Caco-2 (cell line): ENCODE measurements around the gene SOX6. TPM values are rescaled to one million over a fixed set of nuclear protein-coding genes. Genes with fewer than 3 reads are reported as not detected.

Source experiments
- BruUV-seq: library from RNA; stranded (reverse); fragments of 400-500 nt; replicated peaks from 2 replicates; lab custom pipeline; 2021; lab: Mats Ljungman, UMichigan
- CTCF ChIA-PET: fragments of 300-600 bp; sonication (Branson Sonifier 250); formaldehyde crosslinking; loops from one replicate; lab custom pipeline; 2022; ENCODE audit warnings: antibody characterized with exemption; lab: Charles Lee
- POLR2A ChIA-PET: fragments of 300-600 bp; sonication (Branson Sonifier 250); formaldehyde crosslinking; loops from one replicate; lab custom pipeline; 2022; ENCODE audit warnings: antibody characterized with exemption; lab: Charles Lee
- DNase-seq, 2 experiments: peaks; one replicate each; pipeline versions ENCODE4 v3.0.0 to v3.0.0-alpha.2; 2020 to 2022
- H3K27me3 ChIP-seq: replicated peaks from 2 replicates; pipeline ENCODE4 v1.6.0; 2011; ENCODE audit warnings: low read length; ENCODE audit not compliant: control insufficient read depth, insufficient read depth
- H3K36me3 ChIP-seq: 2 replicates; pipeline ENCODE4 v1.5.1; 2011; ENCODE audit warnings: low read length; ENCODE audit not compliant: control insufficient read depth, insufficient read depth
- H3K4me1 ChIP-seq: fragments of 250-450 bp; sonication (Bioruptor Pico); 2 replicates; pipeline ENCODE4 v1.5.1; 2020; ENCODE audit warnings: mild to moderate bottlenecking
- H3K4me3 ChIP-seq: 2 replicates; pipeline ENCODE4 v1.5.1; 2011; ENCODE audit warnings: low read depth, mild to moderate bottlenecking, control low read depth, low read length
- H3K9me3 ChIP-seq: fragments of 250-450 bp; sonication (Bioruptor Pico); 2 replicates; pipeline ENCODE4 v1.5.1; 2020; ENCODE audit warnings: mild to moderate bottlenecking, moderate library complexity
- H3K27ac Mint-ChIP-seq: one replicate; pipeline ENCODE4 v1.8.0; 2022; ENCODE audit warnings: mixed read lengths; ENCODE audit not compliant: unreplicated experiment
- H3K27me3 Mint-ChIP-seq: one replicate; pipeline ENCODE4 v1.8.0; 2022; ENCODE audit warnings: mixed read lengths; ENCODE audit not compliant: insufficient read depth, unreplicated experiment
- H3K36me3 Mint-ChIP-seq: one replicate; pipeline ENCODE4 v1.8.0; 2022; ENCODE audit warnings: mild to moderate bottlenecking, mixed read lengths; ENCODE audit not compliant: insufficient read depth, unreplicated experiment
- H3K4me1 Mint-ChIP-seq: one replicate; pipeline ENCODE4 v1.8.0; 2022; ENCODE audit warnings: low read depth, mixed read lengths; ENCODE audit not compliant: unreplicated experiment
- H3K4me3 Mint-ChIP-seq: one replicate; pipeline ENCODE4 v1.8.0; 2022; ENCODE audit warnings: mild to moderate bottlenecking, moderate library complexity, mixed read lengths; ENCODE audit not compliant: unreplicated experiment
- H3K9me3 Mint-ChIP-seq: one replicate; pipeline ENCODE4 v1.8.0; 2022; ENCODE audit warnings: mixed read lengths; ENCODE audit not compliant: unreplicated experiment
- intact Hi-C: fragments of 100-400 bp; cut with micrococcal nuclease; formaldehyde crosslinking; loops from one replicate; pipeline ENCODE4 v1.10.0; 2022; ENCODE audit not compliant: unreplicated experiment
- total RNA-seq: library from RNA; stranded (reverse); gene quantifications from 2 replicates; pipeline ENCODE4 v1.2.3, GENCODE V29; 2022
- TF ChIP-seq, protein P1 (sequence below), 2 experiments: fragments of 200-600 bp in 1 of 2; IDR thresholded peaks; 1 replicate in 1 of 2; 2 replicates in 1 of 2; pipeline versions ENCODE4 v1.5.1 to v1.8.0; 2011 to 2022; ENCODE audit warnings: antibody characterized with exemption in 1 of 2, control low read depth in 1 of 2, inconsistent platforms in 1 of 2, low read depth in 1 of 2, low read length in 1 of 2, mild to moderate bottlenecking in 1 of 2, moderate library complexity in 1 of 2; ENCODE audit not compliant: insufficient read depth in 1 of 2, severe bottlenecking in 1 of 2, unreplicated experiment in 1 of 2

Gene SOX6
- total RNA-seq, 1 experiment from 2014 or later = 10.8 TPM

DNA sequence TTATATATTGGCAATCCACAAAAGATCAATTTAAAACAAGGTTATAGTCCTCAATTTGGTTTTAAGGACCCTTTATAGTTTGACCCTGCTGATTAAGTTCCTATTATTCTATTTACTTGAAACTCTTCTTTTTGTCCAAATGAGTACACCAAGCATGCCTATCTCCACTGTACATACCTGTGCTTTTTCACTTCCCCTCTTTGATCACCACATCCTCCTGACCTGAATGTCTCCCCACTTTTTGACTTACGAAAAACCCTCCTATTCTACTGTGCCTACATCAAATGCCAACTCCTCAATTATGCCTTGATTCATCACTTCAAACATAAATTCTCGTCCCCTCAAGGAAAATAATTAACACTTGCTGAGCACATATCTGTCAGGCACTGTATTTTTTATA is 113.5 kb downstream of the SOX6 start:
- H3K27me3 ChIP-seq = no peaks in the 10 kb centered on the region
- Mint-ChIP-seq H3K27ac (no peak overlapping the region), H3K4me1 (peaks cover 12% of the 10 kb centered on the region), H3K4me3 (no peak overlapping the region), H3K36me3 (peaks cover 6% of the 10 kb centered on the region), H3K9me3 (peaks cover 14% of the 10 kb centered on the region), H3K27me3 (no peaks in the 10 kb centered on the region)
- no peaks in the 10 kb centered on the region for H3K36me3 ChIP-seq
- POLR2A ChIA-PET = no interaction called here
- TF ChIP-seq, protein P1, sequence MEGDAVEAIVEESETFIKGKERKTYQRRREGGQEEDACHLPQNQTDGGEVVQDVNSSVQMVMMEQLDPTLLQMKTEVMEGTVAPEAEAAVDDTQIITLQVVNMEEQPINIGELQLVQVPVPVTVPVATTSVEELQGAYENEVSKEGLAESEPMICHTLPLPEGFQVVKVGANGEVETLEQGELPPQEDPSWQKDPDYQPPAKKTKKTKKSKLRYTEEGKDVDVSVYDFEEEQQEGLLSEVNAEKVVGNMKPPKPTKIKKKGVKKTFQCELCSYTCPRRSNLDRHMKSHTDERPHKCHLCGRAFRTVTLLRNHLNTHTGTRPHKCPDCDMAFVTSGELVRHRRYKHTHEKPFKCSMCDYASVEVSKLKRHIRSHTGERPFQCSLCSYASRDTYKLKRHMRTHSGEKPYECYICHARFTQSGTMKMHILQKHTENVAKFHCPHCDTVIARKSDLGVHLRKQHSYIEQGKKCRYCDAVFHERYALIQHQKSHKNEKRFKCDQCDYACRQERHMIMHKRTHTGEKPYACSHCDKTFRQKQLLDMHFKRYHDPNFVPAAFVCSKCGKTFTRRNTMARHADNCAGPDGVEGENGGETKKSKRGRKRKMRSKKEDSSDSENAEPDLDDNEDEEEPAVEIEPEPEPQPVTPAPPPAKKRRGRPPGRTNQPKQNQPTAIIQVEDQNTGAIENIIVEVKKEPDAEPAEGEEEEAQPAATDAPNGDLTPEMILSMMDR (IDR thresholded peaks at IDR 0.05; ENCODE audit: insufficient read depth in 1 of 2, low read depth in 1 of 2, low read length in 1 of 2, severe bottlenecking in 1 of 2, unreplicated experiment in 1 of 2) = no peak
- peaks cover 8% of the 10 kb centered on the region; the same call in 1 of the 2 replicates for H3K9me3 ChIP-seq
- no TSS peak for BruUV-seq
- CTCF ChIA-PET = no interaction called here
- no peak overlapping the region for H3K4me3 ChIP-seq
- H3K4me1 ChIP-seq = no peaks in the 10 kb centered on the region
- intact Hi-C loops = no loop called here
- no peak for DNase-seq

DNA sequence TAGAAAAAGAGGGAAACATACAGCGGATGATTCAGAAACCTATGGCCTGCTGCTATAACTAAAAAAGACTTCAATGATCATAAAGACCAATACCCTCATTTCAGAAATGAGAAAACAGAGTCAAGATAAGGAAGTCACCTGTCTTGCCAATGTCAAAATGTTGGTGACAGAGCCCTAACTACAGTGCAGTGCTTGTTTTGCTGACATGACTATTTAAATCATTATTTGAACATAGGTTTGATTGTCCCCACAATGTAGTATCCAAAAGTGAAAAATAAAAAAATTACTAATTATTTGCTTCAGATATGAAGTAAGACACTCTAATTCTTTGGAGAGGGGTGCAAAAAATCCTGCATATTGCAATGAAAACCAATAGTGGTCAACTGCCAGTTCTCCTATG is 115.7 kb downstream of the SOX6 start:
- Mint-ChIP-seq H3K4me1 (peaks cover 12% of the 10 kb centered on the region), H3K9me3 (no peaks in the 10 kb centered on the region), H3K27ac (no peak overlapping the region), H3K27me3 (no peaks in the 10 kb centered on the region), H3K4me3 (no peak overlapping the region), H3K36me3 (no peaks in the 10 kb centered on the region)
- peaks cover 4% of the 10 kb centered on the region; the same call in 1 of the 2 replicates for H3K4me1 ChIP-seq
- no peak for DNase-seq
- POLR2A ChIA-PET = no interaction called here
- no peaks in the 10 kb centered on the region for H3K27me3 ChIP-seq
- intact Hi-C loops = no loop called here
- TF ChIP-seq, protein P1 (IDR thresholded peaks at IDR 0.05; ENCODE audit: insufficient read depth in 1 of 2, low read depth in 1 of 2, low read length in 1 of 2, severe bottlenecking in 1 of 2, unreplicated experiment in 1 of 2) = no peak
- no peak overlapping the region for H3K4me3 ChIP-seq
- H3K9me3 ChIP-seq = 0 out of 2 replicates have a peak, but pooled peaks cover under 1% of the 10 kb centered on the region
- CTCF ChIA-PET = no interaction called here
- H3K36me3 ChIP-seq = no peaks in the 10 kb centered on the region
- no TSS peak for BruUV-seq

DNA sequence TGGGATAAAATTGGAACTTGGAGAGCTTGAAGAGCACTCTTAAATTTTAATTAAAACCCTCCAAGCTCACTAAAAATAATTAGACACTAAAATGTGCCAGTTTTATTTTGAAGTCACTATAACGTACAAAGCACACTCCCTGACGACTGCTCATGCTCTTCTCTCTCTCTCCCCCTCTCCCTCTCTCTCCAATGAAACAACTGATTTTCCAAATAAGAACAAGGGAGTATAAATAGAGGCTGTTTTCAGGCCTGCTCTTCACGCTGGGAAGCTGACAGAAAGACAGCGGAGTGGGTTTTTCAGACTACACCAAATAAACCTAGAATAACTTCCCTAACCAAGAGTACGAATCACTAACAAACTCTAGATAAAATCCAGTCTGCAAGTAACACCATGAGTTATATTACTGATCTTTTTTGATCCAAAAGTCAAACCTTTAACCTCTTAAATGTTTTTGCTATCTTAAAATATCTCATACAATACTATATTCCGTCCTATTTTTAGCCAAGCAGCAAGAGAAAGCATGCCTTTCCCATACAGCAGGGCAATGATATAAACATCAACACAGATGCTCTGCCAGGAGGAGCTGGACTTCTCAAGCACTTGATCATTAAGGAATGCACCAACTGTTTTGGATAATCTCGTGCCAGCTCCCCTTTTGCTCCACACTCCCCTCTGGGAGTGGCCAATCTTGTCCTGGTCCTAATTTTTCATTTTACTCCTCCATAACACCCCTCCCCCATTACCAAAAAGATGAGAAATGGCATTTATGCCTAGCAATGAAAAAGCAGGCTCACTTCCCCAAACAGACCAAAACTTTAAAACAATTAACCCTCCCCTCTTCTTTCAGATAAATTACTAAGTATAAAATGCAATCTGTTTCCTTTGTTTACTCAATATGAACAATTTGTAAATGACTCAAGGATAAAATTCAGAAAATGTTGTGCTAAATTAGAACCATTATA is 116.9 kb downstream of the SOX6 start:
- no peak overlapping the region for H3K4me3 ChIP-seq
- CTCF ChIA-PET = no interaction called here
- peaks cover 4% of the 10 kb centered on the region; the same call in 1 of the 2 replicates for H3K4me1 ChIP-seq
- Mint-ChIP-seq H3K27me3 (no peaks in the 10 kb centered on the region), H3K9me3 (no peaks in the 10 kb centered on the region), H3K4me3 (no peak overlapping the region), H3K27ac (no peak overlapping the region), H3K4me1 (peaks cover 12% of the 10 kb centered on the region), H3K36me3 (no peaks in the 10 kb centered on the region)
- H3K9me3 ChIP-seq = no peaks in the 10 kb centered on the region
- BruUV-seq = no TSS peak
- POLR2A ChIA-PET = no interaction called here
- H3K36me3 ChIP-seq = no peaks in the 10 kb centered on the region
- no peaks in the 10 kb centered on the region for H3K27me3 ChIP-seq
- TF ChIP-seq, protein P1 (IDR thresholded peaks at IDR 0.05; ENCODE audit: insufficient read depth in 1 of 2, low read depth in 1 of 2, low read length in 1 of 2, severe bottlenecking in 1 of 2, unreplicated experiment in 1 of 2) = no peak
- DNase-seq = no peak
- intact Hi-C loops = no loop called here
